Ascending aorta (tissue), 2 donors: ENCODE measurements around the gene OLFML2A. TPM values are rescaled to one million over a fixed set of nuclear protein-coding genes. Genes with fewer than 3 reads are reported as not detected.
"Not testable (repeated sequence)": the region's sequence is repeated elsewhere in the genome, so short reads cannot be mapped to it uniquely, and the experiment has no call there.

Experiments used
- DNase-seq, 2 donors: peaks; one replicate each; pipeline ENCODE4 v3.0.0-alpha.2; 2019; ENCODE audit warnings: low spot score in 2 of 2
- H3K27ac ChIP-seq, 2 donors: fragments of 200-600 bp; sonication (generic); one replicate each; pipeline ENCODE4 v1.5.1; 2016 to 2017; ENCODE audit warnings: mild to moderate bottlenecking in 1 of 2
- H3K27me3 ChIP-seq: fragments of 200-600 bp; sonication (generic); one replicate; pipeline ENCODE4 v1.5.1; 2017
- H3K36me3 ChIP-seq, 2 donors: fragments of 200-600 bp; sonication (generic); one replicate each; pipeline ENCODE4 v1.5.1; 2016
- H3K4me1 ChIP-seq, 2 donors: fragments of 200-600 bp; sonication (generic); one replicate each; pipeline ENCODE4 v1.5.1; 2016 to 2017; ENCODE audit warnings: mild to moderate bottlenecking in 1 of 2
- H3K4me3 ChIP-seq, 2 donors: fragments of 200-600 bp; sonication (generic); one replicate each; pipeline ENCODE4 v1.5.1; 2016 to 2017; ENCODE audit warnings: mild to moderate bottlenecking in 1 of 2
- H3K9me3 ChIP-seq, 2 donors: fragments of 200-600 bp; sonication (generic); one replicate each; pipeline ENCODE4 v1.5.1; 2016
- CTCF ChIP-seq, 3 experiments: fragments of 200-600 bp in 2 of 3; fragments of 450-650 bp in 1 of 3; sonication (generic) in 2 of 3; IDR thresholded peaks; one replicate each; pipeline ENCODE4 v1.5.1; 2016 to 2019; ENCODE audit warnings: antibody characterized with exemption in 3 of 3, mild to moderate bottlenecking in 1 of 3, moderate library complexity in 1 of 3
- intact Hi-C: fragments of 100-400 bp; cut with DNase I; formaldehyde crosslinking; loops from one replicate; pipeline ENCODE4 v1.15.1; 2023
- total RNA-seq: library from RNA; depleted of rRNA; stranded (reverse); fragments of >200 nt; gene quantifications from one replicate; pipeline ENCODE4 v1.1.0, GENCODE V29; 2016

Gene OLFML2A
- total RNA-seq, 1 donor from 2014 or later, result 129 TPM

- intact Hi-C loops, result no loop called here
- Histone ChIP-seq H3K9me3 (no peaks in the 10 kb centered on the region), H3K4me1 (peaks cover 0 to 2% of the 10 kb centered on the region in 2 donors), H3K36me3 (no peaks in the 10 kb centered on the region), H3K27me3 (no peaks in the 10 kb centered on the region), H3K4me3 (no peak overlapping the region), H3K27ac (no peak overlapping the region)
- no peak for DNase-seq
- TF ChIP-seq CTCF (IDR thresholded peaks at IDR 0.05), result no peak
Observed at GRCh38 chr9:124831642-124832364, 54.9 kb downstream of the OLFML2A start.

- Histone ChIP-seq H3K27ac (no peak overlapping the region), H3K9me3 (no peaks in the 10 kb centered on the region), H3K4me3 (no peak overlapping the region), H3K27me3 (no peaks in the 10 kb centered on the region), H3K36me3 (no peaks in the 10 kb centered on the region), H3K4me1 (peaks cover 0 to 2% of the 10 kb centered on the region in 2 donors)
- TF ChIP-seq CTCF (IDR thresholded peaks at IDR 0.05), result no peak
- no peak for DNase-seq
- intact Hi-C loops, result no loop called here
Observed at GRCh38 chr9:124834591-124834990, 57.7 kb downstream of the OLFML2A start.

- peaks cover 0 to 2% of the 10 kb centered on the region in 2 donors for H3K4me1 ChIP-seq
- no peak for DNase-seq
- intact Hi-C loops, result loop anchor here (5.0 kb wide), 1 partner anchor 43 kb away; no protein-coding TSS in a partner anchor
- H3K9me3 ChIP-seq, result no peaks in the 10 kb centered on the region
- H3K36me3 ChIP-seq, result no peaks in the 10 kb centered on the region
- no peak for TF ChIP-seq CTCF (IDR thresholded peaks at IDR 0.05)
- H3K27ac ChIP-seq, result no peak overlapping the region
- no peaks in the 10 kb centered on the region for H3K27me3 ChIP-seq
- H3K4me3 ChIP-seq, result no peak overlapping the region
Observed at GRCh38 chr9:124835026-124835557, 58.2 kb downstream of the OLFML2A start.

GRCh38 chr9:124838132-124838531 lies 61.2 kb downstream of the OLFML2A start:
- H3K36me3 ChIP-seq, DNase-seq, H3K27me3 ChIP-seq, H3K4me1 ChIP-seq, H3K27ac ChIP-seq, H3K9me3 ChIP-seq, H3K4me3 ChIP-seq: not testable (repeated sequence)
- intact Hi-C loops, result loop anchor here (5.0 kb wide), 1 partner anchor 46 kb away; no protein-coding TSS in a partner anchor

- not testable (repeated sequence) for H3K27me3 ChIP-seq, H3K36me3 ChIP-seq, H3K9me3 ChIP-seq, H3K27ac ChIP-seq, DNase-seq, H3K4me1 ChIP-seq, H3K4me3 ChIP-seq
- intact Hi-C loops, result loop anchor here (5.0 kb wide), 1 partner anchor 46 kb away; no protein-coding TSS in a partner anchor
Observed at GRCh38 chr9:124838567-124839275, 61.8 kb downstream of the OLFML2A start.

GRCh38 chr9:124839612-124840299 lies 62.8 kb downstream of the OLFML2A start:
- Histone ChIP-seq H3K4me1 (no peaks in the 10 kb centered on the region), H3K27me3 (no peaks in the 10 kb centered on the region), H3K9me3 (no peaks in the 10 kb centered on the region), H3K4me3 (no peak overlapping the region), H3K27ac (no peak overlapping the region), H3K36me3 (no peaks in the 10 kb centered on the region)
- no peak for DNase-seq
- peak in 2 of 3 experiments; percentile 10 to 17 for TF ChIP-seq CTCF (IDR thresholded peaks at IDR 0.05)
- intact Hi-C loops, result loop anchor here (5.0 kb wide), 1 partner anchor 47 kb away; no protein-coding TSS in a partner anchor
